Mesenchymal stem cell (in vitro differentiated cells and primary cell): ENCODE results near the gene AEN.

Experiments
- DNase-seq: peaks from one replicate; pipeline ENCODE4 v3.0.0-alpha.2; 2013
- H2AFZ ChIP-seq: one replicate; pipeline ENCODE4 v1.6.1; 2013; ENCODE audit warnings: low read depth, mild to moderate bottlenecking, control low read depth, inconsistent platforms, low read length, moderate library complexity
- H2AK5ac ChIP-seq: 2 replicates; pipeline ENCODE4 v1.6.1; 2013; ENCODE audit warnings: low read length, moderate library complexity, mild to moderate bottlenecking, inconsistent platforms; ENCODE audit not compliant: severe bottlenecking
- H2BK120ac ChIP-seq: one replicate; pipeline ENCODE4 v1.6.1; 2013; ENCODE audit warnings: low read depth, mild to moderate bottlenecking, inconsistent platforms, low read length, moderate library complexity
- H2BK12ac ChIP-seq, 2 experiments: one replicate each; pipeline ENCODE4 v1.6.1; 2013; ENCODE audit warnings: inconsistent platforms in 2 of 2, low read length in 2 of 2, mild to moderate bottlenecking in 2 of 2, moderate library complexity in 2 of 2, control low read depth in 1 of 2
- H2BK15ac ChIP-seq: one replicate; pipeline ENCODE4 v1.6.1; 2013; ENCODE audit warnings: mild to moderate bottlenecking, low read depth, inconsistent platforms; ENCODE audit not compliant: poor library complexity, severe bottlenecking
- H2BK5ac ChIP-seq: 2 replicates; pipeline ENCODE4 v1.6.1; 2013; ENCODE audit warnings: low read depth, mild to moderate bottlenecking, low read length, control low read depth, inconsistent platforms; ENCODE audit not compliant: poor library complexity, severe bottlenecking
- H3K14ac ChIP-seq, 2 experiments: one replicate each; pipeline ENCODE4 v1.6.1; 2013; ENCODE audit warnings: inconsistent platforms in 2 of 2, low read length in 2 of 2, control low read depth in 1 of 2, mild to moderate bottlenecking in 1 of 2, moderate library complexity in 1 of 2
- H3K18ac ChIP-seq, 2 experiments: one replicate each; pipeline ENCODE4 v1.6.1; 2013; ENCODE audit warnings: inconsistent platforms in 2 of 2, low read length in 2 of 2, control low read depth in 1 of 2, low read depth in 1 of 2, mild to moderate bottlenecking in 1 of 2
- H3K23ac ChIP-seq, 2 experiments: one replicate each; pipeline ENCODE4 v1.6.1; 2013; ENCODE audit warnings: inconsistent platforms in 2 of 2, low read length in 2 of 2, mild to moderate bottlenecking in 2 of 2, moderate library complexity in 2 of 2, control low read depth in 1 of 2
- H3K27ac ChIP-seq: 2 replicates; pipeline ENCODE4 v1.5.1; 2013; ENCODE audit warnings: mild to moderate bottlenecking, moderate library complexity, low read length, control low read depth, inconsistent platforms; ENCODE audit not compliant: poor library complexity, severe bottlenecking
- H3K27me3 ChIP-seq, 2 experiments: 2 replicates each; pipeline versions ENCODE4 v1.6.1 to v1.7.0; 2013; ENCODE audit warnings: low read length in 2 of 2, mild to moderate bottlenecking in 2 of 2, moderate library complexity in 2 of 2, control low read depth in 1 of 2, inconsistent platforms in 1 of 2; ENCODE audit not compliant: control insufficient read depth in 1 of 2, insufficient read depth in 1 of 2
- H3K36me3 ChIP-seq, 2 experiments: 2 replicates each; pipeline versions ENCODE4 v1.6.1 to v1.7.0; 2013; ENCODE audit warnings: low read length in 2 of 2, control low read depth in 1 of 2, inconsistent platforms in 1 of 2, low read depth in 1 of 2, mild to moderate bottlenecking in 1 of 2; ENCODE audit not compliant: insufficient read depth in 2 of 2, control insufficient read depth in 1 of 2
- H3K4ac ChIP-seq, 2 experiments: one replicate each; pipeline ENCODE4 v1.6.1; 2013; ENCODE audit warnings: inconsistent platforms in 2 of 2, low read length in 2 of 2, mild to moderate bottlenecking in 2 of 2, moderate library complexity in 2 of 2, control low read depth in 1 of 2, low read depth in 1 of 2
- H3K4me1 ChIP-seq: 2 replicates; pipeline ENCODE4 v1.6.1; 2013; ENCODE audit warnings: low read depth, low read length, control low read depth; ENCODE audit not compliant: control insufficient read depth, insufficient read depth
- H3K4me2 ChIP-seq: 2 replicates; pipeline ENCODE4 v1.6.1; 2013; ENCODE audit warnings: low read length, mild to moderate bottlenecking, inconsistent platforms; ENCODE audit not compliant: poor library complexity, severe bottlenecking
- H3K4me3 ChIP-seq, 2 experiments: 2 replicates each; pipeline versions ENCODE4 v1.5.1 to v1.7.0; 2013; ENCODE audit warnings: low read length in 2 of 2, mild to moderate bottlenecking in 2 of 2, control low read depth in 1 of 2, low read depth in 1 of 2; ENCODE audit not compliant: insufficient read depth in 1 of 2
- H3K79me1 ChIP-seq: replicated peaks from 2 replicates; pipeline ENCODE4 v1.6.1; 2013; ENCODE audit warnings: mild to moderate bottlenecking, control low read depth, low read length, inconsistent platforms; ENCODE audit not compliant: poor library complexity, severe bottlenecking
- H3K9ac ChIP-seq: 2 replicates; pipeline ENCODE4 v1.7.0; 2013; ENCODE audit warnings: mild to moderate bottlenecking, low read length, moderate library complexity
- H3K9me3 ChIP-seq: 2 replicates; pipeline ENCODE4 v1.7.0; 2013; ENCODE audit warnings: mild to moderate bottlenecking, low read length; ENCODE audit not compliant: control insufficient read depth
- H4K8ac ChIP-seq: one replicate; pipeline ENCODE4 v1.6.1; 2013; ENCODE audit warnings: inconsistent platforms, mild to moderate bottlenecking, low read length, moderate library complexity
- H4K91ac ChIP-seq: one replicate; pipeline ENCODE4 v1.6.1; 2013; ENCODE audit warnings: mild to moderate bottlenecking, low read length, inconsistent platforms
- WGBS: methylation state at CpG from one replicate; pipeline ENCODE4 v1.1.7; 2013; ENCODE audit warnings: mixed read lengths; 5-methylcytosine and 5-hydroxymethylcytosine counted together

AEN gene

DNA sequence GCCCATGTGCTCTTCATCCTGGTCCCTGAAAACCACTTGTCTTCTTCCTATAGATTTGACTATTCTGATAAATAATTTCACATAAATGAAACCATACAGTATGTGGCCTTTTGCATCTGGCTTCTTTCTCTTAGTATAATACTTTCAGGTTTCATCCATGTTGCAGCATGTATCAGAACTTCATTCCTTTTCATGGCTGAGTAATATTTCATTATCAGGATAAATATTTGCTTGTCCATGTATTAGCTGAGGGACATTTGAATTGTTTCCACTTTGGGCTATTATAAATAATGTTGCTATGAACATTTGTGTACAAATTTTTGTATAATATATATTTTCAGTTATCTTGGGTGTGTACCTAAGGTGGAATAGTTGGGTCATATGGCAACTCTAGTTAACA, 29.8 kb upstream of the AEN start:
- H3K27ac ChIP-seq, result no peak overlapping the region
- no peak overlapping the region for H2AFZ ChIP-seq
- H3K79me1 ChIP-seq, result no peaks in the 10 kb centered on the region
- DNase-seq, result no peak
- H3K14ac ChIP-seq, result no peak overlapping the region
- no peak overlapping the region for H3K4ac ChIP-seq
- no peaks in the 10 kb centered on the region for H3K9me3 ChIP-seq
- no peak overlapping the region for H2AK5ac ChIP-seq
- H3K4me1 ChIP-seq, result no peaks in the 10 kb centered on the region
- H3K18ac ChIP-seq, result no peak overlapping the region
- H3K4me3 ChIP-seq, result no peak overlapping the region
- no peak overlapping the region for H2BK5ac ChIP-seq
- H3K9ac ChIP-seq, result no peak overlapping the region
- H3K36me3 ChIP-seq, result no peaks in the 10 kb centered on the region
- H2BK15ac ChIP-seq, result no peak overlapping the region
- no peak overlapping the region for H4K91ac ChIP-seq
- no peak overlapping the region for H2BK120ac ChIP-seq
- H3K23ac ChIP-seq, result no peak overlapping the region
- peaks cover 0 to 3% of the 10 kb centered on the region in 2 experiments for H3K27me3 ChIP-seq
- no peak overlapping the region for H2BK12ac ChIP-seq
- no peak overlapping the region for H4K8ac ChIP-seq
- no peak overlapping the region for H3K4me2 ChIP-seq

DNA sequence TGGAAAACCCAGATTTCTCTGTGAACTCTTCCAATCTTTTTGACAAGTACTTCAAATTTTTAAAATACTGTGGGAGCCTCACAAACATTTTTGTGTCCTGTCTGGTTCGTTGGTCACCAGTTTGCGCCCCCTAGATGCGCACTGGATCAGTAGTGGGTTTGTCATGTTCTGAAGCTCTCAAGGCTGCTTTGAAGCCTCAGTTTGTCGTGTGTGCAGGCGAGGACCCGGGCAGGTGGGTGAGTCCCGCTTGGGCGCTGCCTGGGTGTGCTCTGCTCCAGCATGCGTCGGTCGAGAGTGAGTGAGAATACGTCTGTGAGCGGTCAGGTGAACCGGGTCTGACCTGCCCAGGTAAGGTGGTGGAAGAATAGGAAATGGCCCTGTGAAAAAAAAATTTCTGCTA, 17.3 kb upstream of the AEN start:
- no peak overlapping the region for H3K27ac ChIP-seq
- H3K23ac ChIP-seq, result no peak overlapping the region
- H3K4me3 ChIP-seq, result no peak overlapping the region

DNA sequence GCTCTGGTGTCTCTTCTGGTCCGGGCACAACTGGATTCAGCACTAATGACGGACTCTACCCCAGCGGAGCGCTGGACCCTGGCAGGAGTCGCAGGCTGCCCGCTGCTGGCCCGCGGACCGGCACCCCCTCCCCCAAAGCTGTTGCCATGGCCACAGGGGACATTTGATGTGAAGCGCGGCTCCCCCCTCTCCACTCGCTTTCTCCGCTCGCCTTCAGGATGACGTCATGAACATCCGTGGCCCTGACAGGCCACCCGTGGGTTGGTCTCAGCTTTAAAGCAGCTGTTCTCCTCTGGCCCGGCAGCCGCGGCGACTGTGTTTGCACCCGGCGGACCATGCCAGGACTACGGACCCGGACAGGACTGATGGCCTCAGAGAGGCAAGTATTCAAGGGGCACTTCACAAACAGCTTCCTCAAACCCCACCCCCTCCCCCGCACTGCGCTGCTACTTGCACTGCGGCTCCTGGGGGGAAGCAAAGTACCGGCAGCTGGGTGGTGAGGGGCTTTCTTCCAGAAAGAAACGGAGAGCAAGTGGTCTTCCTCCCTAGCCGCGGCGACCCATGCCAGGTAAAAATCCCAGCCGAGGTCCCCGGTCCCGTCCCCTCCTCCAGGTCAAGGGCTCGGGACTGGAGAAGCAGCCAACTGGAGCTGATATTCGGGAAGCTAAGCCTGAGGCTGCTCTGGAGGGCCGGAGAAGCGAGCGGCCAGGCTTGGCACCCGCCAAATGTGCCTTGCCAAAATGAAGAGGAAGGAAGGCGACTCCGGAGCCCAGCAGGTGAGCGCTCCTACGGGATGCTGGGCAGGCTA, 16.6 kb upstream of the AEN start:
- no peak overlapping the region for H2BK5ac ChIP-seq
- H2BK12ac ChIP-seq, result no peak overlapping the region
- no peak overlapping the region for H4K8ac ChIP-seq
- no peak overlapping the region for H2BK120ac ChIP-seq
- no peaks in the 10 kb centered on the region for H3K36me3 ChIP-seq
- no peak for DNase-seq
- no peak overlapping the region for H2BK15ac ChIP-seq
- peaks cover 63 to 64% of the 10 kb centered on the region in 2 experiments for H3K27me3 ChIP-seq
- H3K4me2 ChIP-seq, result no peak overlapping the region
- H4K91ac ChIP-seq, result no peak overlapping the region
- H3K9me3 ChIP-seq, result no peaks in the 10 kb centered on the region
- H3K23ac ChIP-seq, result peak overlapping the region in 1 of 2 experiments; percentile 60
- H3K4me1 ChIP-seq, result peaks cover 18% of the 10 kb centered on the region
- H3K18ac ChIP-seq, result no peak overlapping the region
- H3K4ac ChIP-seq, result no peak overlapping the region
- H3K4me3 ChIP-seq, result peak overlapping the region in 1 of 2 experiments; percentile 31
- 1% methylated on average over 43 of the region's 46 CpGs for WGBS
- H3K9ac ChIP-seq, result no peak overlapping the region
- H3K27ac ChIP-seq, result no peak overlapping the region
- H3K14ac ChIP-seq, result no peak overlapping the region
- no peaks in the 10 kb centered on the region for H3K79me1 ChIP-seq
- H2AK5ac ChIP-seq, result no peak overlapping the region
- no peak overlapping the region for H2AFZ ChIP-seq

More for the DNA sequence above, 17.3 kb upstream of the AEN start:
- DNase-seq, result no peak
- WGBS, result 8% methylated on average over 14 of the region's 14 CpGs
- H3K9me3 ChIP-seq, result no peaks in the 10 kb centered on the region
- H3K4ac ChIP-seq, result no peak overlapping the region
- H2AFZ ChIP-seq, result no peak overlapping the region
- H4K91ac ChIP-seq, result no peak overlapping the region
- H2AK5ac ChIP-seq, result no peak overlapping the region
- no peak overlapping the region for H4K8ac ChIP-seq
- peak overlapping the region in 1 of 2 experiments; percentile 71 for H3K14ac ChIP-seq
- peaks cover 18% of the 10 kb centered on the region for H3K4me1 ChIP-seq
- H2BK5ac ChIP-seq, result no peak overlapping the region
- H3K4me2 ChIP-seq, result no peak overlapping the region
- H3K18ac ChIP-seq, result no peak overlapping the region
- no peaks in the 10 kb centered on the region for H3K79me1 ChIP-seq
- H2BK12ac ChIP-seq, result no peak overlapping the region
- H3K27me3 ChIP-seq, result peaks cover 57 to 59% of the 10 kb centered on the region in 2 experiments
- no peak overlapping the region for H3K9ac ChIP-seq
- H3K36me3 ChIP-seq, result no peaks in the 10 kb centered on the region
- H2BK120ac ChIP-seq, result no peak overlapping the region
- H2BK15ac ChIP-seq, result no peak overlapping the region

DNA sequence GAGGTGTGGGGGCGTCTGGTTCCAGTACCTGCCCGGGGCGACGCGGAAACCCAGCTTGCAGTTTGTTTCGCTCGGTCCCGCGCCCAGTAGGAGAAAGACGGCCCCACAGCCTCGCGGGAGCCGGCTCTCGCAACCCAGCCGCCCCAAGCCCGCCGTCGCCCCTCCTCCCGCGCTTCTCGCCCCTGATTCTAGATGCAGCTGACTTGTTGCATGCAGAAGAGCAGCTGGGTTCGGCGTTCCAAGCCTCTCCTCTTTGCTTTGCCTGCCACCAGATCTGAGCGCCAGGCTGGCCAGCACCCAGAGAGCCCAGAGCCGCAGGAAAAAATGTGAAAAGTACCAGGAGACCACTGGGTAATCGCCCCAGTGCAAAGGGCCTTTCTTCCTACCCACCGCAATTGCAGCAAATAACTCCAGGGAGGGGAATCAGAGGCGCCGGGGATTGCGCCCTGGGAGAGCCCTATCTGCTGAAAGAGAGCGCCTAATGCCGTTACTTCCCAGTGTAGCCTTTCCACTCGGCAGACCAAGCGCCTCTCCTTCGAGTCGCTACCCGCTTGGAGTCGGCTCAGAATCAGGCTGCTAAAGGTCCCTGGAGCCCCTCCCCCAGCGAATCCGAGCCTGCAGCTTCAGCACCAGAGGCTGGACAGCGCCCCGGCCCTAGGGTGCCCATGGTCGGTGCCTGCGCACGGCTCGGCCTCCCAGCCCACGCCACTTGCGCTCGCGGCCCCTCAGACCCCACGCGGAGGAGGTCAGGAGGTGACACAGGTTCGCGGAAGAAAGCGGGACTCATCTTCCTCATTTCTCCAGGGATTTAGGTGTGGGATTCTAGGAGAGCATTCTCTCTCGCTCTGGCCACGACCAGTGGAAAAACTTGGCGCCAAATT, 15.7 kb upstream of the AEN start:
- Histone ChIP-seq H3K9ac (no peak overlapping the region), H3K27ac (no peak overlapping the region), H2BK5ac (no peak overlapping the region), H3K4me3 (peak overlapping the region in 1 of 2 experiments; percentile 31), H3K36me3 (no peaks in the 10 kb centered on the region), H3K79me1 (no peaks in the 10 kb centered on the region), H3K27me3 (peaks cover 68 to 69% of the 10 kb centered on the region in 2 experiments), H2BK15ac (peak overlapping the region; percentile 6), H2BK120ac (no peak overlapping the region), H4K91ac (no peak overlapping the region), H4K8ac (no peak overlapping the region), H2BK12ac (no peak overlapping the region), H2AFZ (no peak overlapping the region), H3K4me1 (peaks cover 18% of the 10 kb centered on the region), H2AK5ac (no peak overlapping the region), H3K23ac (peak overlapping the region; percentile 41 to 50), H3K4me2 (peak overlapping the region; percentile 6), H3K18ac (no peak overlapping the region), H3K9me3 (no peaks in the 10 kb centered on the region), H3K4ac (no peak overlapping the region), H3K14ac (no peak overlapping the region)
- DNase-seq, result peak; percentile 54
- 2% methylated on average over 58 of the region's 58 CpGs for WGBS
